PC-3 (cell line): ENCODE results near the gene ADGRV1.
"Not testable (repeated sequence)": the region's sequence is repeated elsewhere in the genome, so short reads cannot be mapped to it uniquely, and the experiment has no call there.

Experiments
- EZH2 ChIP-seq: fragments of 300-600 bp; sonication (generic); IDR thresholded peaks from one replicate; pipeline ENCODE4 v1.6.1; 2017; ENCODE audit warnings: antibody characterized with exemption, mild to moderate bottlenecking, low read length; ENCODE audit not compliant: unreplicated experiment
- EZH2phosphoT487 ChIP-seq: fragments of 300-600 bp; sonication (generic); IDR thresholded peaks from 2 replicates; pipeline ENCODE4 v1.6.1; 2018; ENCODE audit warnings: mild to moderate bottlenecking, antibody characterized with exemption, low read length, borderline replicate concordance
- TF ChIP-seq, protein P1 (sequence below): fragments of 300-600 bp; sonication (generic); conservative IDR thresholded peaks from 2 replicates; pipeline ENCODE4 v1.5.1; 2017; ENCODE audit warnings: antibody characterized with exemption, low read depth, mild to moderate bottlenecking, low read length

DNA sequence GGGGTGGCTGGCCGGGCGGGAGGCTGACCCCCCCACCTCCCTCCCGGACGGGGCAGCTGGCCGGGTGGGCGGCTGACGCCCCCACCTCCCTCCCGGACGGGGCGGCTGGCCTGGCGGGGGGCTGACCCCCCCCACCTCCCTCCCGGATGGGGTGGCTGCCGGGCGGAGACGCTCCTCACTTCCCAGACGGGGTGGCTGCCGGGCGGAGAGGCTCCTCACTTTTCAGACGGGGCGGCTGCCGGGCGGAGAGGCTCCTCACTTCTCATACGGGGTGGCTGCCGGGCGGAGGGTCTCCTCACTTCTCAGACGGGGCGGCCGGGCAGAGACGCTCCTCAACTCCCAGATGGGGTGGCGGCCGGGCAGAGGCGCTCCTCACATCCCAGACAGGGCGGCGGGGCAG lies 37.2 kb downstream of the ADGRV1 start:
- TF ChIP-seq, protein P1, sequence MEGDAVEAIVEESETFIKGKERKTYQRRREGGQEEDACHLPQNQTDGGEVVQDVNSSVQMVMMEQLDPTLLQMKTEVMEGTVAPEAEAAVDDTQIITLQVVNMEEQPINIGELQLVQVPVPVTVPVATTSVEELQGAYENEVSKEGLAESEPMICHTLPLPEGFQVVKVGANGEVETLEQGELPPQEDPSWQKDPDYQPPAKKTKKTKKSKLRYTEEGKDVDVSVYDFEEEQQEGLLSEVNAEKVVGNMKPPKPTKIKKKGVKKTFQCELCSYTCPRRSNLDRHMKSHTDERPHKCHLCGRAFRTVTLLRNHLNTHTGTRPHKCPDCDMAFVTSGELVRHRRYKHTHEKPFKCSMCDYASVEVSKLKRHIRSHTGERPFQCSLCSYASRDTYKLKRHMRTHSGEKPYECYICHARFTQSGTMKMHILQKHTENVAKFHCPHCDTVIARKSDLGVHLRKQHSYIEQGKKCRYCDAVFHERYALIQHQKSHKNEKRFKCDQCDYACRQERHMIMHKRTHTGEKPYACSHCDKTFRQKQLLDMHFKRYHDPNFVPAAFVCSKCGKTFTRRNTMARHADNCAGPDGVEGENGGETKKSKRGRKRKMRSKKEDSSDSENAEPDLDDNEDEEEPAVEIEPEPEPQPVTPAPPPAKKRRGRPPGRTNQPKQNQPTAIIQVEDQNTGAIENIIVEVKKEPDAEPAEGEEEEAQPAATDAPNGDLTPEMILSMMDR = not testable (repeated sequence)
- TF ChIP-seq EZH2, EZH2phosphoT487: not testable (repeated sequence)
